Neutrophil (primary cell): ENCODE data around the gene TMEM53.

Experiments
- H3K27ac ChIP-seq: fragments of 200-600 bp; sonication (generic); 2 replicates; pipeline ENCODE4 v1.5.1; 2016; ENCODE audit warnings: mild to moderate bottlenecking, moderate library complexity
- H3K27me3 ChIP-seq: fragments of 200-600 bp; sonication (generic); 2 replicates; pipeline ENCODE4 v1.6.0; 2016; ENCODE audit warnings: mild to moderate bottlenecking
- H3K36me3 ChIP-seq: fragments of 200-600 bp; sonication (generic); 2 replicates; pipeline ENCODE4 v1.5.1; 2017
- H3K4me1 ChIP-seq, 2 experiments: fragments of 200-600 bp in 1 of 2; sonication (generic) in 1 of 2; 1 replicate in 1 of 2; 2 replicates in 1 of 2; pipeline versions ENCODE4 v1.5.1 to v1.6.1; 2013 to 2016; ENCODE audit warnings: low read depth in 1 of 2, low read length in 1 of 2, mild to moderate bottlenecking in 1 of 2, moderate library complexity in 1 of 2; ENCODE audit not compliant: control insufficient read depth in 1 of 2, insufficient read depth in 1 of 2
- H3K4me3 ChIP-seq, 2 experiments: fragments of 200-600 bp in 1 of 2; sonication (generic) in 1 of 2; 1 replicate in 1 of 2; 2 replicates in 1 of 2; pipeline ENCODE4 v1.5.1; 2013 to 2016; ENCODE audit warnings: low read depth in 1 of 2, low read length in 1 of 2, mild to moderate bottlenecking in 1 of 2, moderate library complexity in 1 of 2
- H3K9me3 ChIP-seq: fragments of 200-600 bp; sonication (generic); 2 replicates; pipeline ENCODE4 v1.5.1; 2016
- TF ChIP-seq, protein P1 (sequence below): fragments of 200-600 bp; sonication (generic); IDR thresholded peaks from 2 replicates; pipeline ENCODE4 v1.5.1; 2016; ENCODE audit warnings: antibody characterized with exemption

The TMEM53 gene

DNA sequence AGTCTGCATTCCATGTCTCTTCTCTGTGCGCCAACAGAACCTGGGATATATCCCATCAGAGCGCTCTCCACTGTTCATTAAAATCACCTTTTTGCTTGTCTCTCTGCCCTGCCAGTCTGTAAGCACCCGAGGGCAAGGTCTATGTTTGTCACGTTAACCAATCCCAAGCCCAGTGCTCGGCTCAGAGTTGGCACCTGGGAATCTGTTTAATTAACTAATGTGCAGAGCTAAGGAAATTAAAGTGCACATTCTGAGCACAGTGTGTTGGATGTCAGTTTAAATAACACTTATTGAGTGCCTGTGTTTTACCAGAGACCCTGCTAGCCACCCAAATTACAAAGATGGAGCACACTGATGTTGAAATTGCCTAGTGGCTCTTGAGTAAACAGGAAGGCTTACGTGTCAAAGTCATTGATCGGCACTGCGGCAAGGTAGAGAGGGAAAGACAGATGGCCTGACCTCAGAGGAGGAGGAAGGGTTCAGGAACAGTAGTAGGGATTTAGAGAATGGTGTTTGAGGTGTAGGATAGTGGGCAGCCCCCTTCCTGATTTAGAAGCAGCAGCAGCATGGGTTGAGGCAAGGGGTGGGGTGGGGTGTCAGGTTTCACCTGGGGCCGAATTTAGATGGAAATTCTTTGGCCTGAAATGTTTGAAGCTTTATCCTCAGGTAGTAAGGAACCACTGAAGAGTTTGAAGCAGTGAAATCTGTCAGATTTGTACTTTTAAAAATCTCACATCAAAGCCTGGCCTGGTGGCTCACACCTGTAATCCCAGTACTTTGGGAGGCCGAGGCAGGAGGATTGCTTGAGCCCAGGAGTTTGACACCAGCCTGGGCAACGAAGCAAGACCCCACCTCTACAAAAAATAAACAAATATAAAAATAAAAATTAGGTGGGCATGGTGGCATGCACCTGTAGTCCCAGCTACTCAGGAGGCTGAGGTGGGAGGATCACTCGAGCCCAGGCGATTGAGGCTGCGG, 7.9 kb upstream of the TMEM53 start:
- Histone ChIP-seq H3K27me3 (no peaks in the 10 kb centered on the region), H3K4me3 (no peak overlapping the region), H3K4me1 (peaks cover 61 to 64% of the 10 kb centered on the region in 2 experiments), H3K27ac (peak overlapping the region; percentile 59), H3K36me3 (no peaks in the 10 kb centered on the region), H3K9me3 (no peaks in the 10 kb centered on the region)
- TF ChIP-seq, protein P1, sequence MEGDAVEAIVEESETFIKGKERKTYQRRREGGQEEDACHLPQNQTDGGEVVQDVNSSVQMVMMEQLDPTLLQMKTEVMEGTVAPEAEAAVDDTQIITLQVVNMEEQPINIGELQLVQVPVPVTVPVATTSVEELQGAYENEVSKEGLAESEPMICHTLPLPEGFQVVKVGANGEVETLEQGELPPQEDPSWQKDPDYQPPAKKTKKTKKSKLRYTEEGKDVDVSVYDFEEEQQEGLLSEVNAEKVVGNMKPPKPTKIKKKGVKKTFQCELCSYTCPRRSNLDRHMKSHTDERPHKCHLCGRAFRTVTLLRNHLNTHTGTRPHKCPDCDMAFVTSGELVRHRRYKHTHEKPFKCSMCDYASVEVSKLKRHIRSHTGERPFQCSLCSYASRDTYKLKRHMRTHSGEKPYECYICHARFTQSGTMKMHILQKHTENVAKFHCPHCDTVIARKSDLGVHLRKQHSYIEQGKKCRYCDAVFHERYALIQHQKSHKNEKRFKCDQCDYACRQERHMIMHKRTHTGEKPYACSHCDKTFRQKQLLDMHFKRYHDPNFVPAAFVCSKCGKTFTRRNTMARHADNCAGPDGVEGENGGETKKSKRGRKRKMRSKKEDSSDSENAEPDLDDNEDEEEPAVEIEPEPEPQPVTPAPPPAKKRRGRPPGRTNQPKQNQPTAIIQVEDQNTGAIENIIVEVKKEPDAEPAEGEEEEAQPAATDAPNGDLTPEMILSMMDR, result no peak

DNA sequence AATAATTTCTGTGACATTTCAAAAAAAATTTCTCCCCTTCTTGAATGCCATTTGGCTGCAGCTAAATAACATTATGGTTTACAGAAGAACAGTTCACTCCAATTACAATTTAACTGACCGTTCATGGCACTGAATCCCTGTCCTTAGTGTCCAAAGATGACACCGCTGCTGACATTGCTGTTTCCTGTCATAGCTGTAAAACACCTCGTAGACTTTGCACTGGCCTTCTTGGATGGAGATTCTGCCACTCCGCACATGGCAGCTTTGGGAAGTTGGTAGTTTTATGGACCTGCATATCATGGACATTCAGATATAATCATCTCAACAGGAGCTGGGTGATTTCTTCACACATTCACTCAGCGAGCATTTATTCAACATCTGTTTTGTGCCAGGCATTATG, 5.2 kb upstream of the TMEM53 start:
- no peaks in the 10 kb centered on the region for H3K27me3 ChIP-seq
- H3K36me3 ChIP-seq, result no peaks in the 10 kb centered on the region
- no peak overlapping the region for H3K27ac ChIP-seq
- peaks cover 65 to 69% of the 10 kb centered on the region in 2 experiments for H3K4me1 ChIP-seq
- TF ChIP-seq, protein P1, result no peak
- no peaks in the 10 kb centered on the region for H3K9me3 ChIP-seq
- H3K4me3 ChIP-seq, result no peak overlapping the region

DNA sequence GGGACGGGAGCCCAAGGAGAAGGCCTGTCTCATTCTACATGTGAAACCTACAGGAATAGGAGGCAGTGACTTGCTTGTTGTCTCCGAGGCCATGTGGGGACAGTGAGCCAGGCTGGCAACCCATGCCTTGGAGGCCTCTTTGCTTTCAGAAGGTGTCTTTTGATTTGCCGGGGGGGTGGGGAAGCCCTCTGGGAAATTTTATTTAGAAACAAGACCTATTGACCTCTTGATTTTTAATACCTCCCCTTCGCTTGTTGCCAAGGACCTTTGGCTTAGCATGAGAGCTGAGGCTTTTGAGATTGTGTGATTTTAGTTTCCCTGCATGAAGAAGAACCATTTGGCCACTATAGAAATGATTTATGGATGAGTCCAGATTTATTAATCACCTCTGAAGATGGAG, 4.3 kb upstream of the TMEM53 start:
- no peaks in the 10 kb centered on the region for H3K36me3 ChIP-seq
- TF ChIP-seq, protein P1, result no peak
- H3K27ac ChIP-seq, result no peak overlapping the region
- no peak overlapping the region for H3K4me3 ChIP-seq
- H3K4me1 ChIP-seq, result peaks cover 62 to 64% of the 10 kb centered on the region in 2 experiments
- no peaks in the 10 kb centered on the region for H3K9me3 ChIP-seq
- H3K27me3 ChIP-seq, result no peaks in the 10 kb centered on the region

DNA sequence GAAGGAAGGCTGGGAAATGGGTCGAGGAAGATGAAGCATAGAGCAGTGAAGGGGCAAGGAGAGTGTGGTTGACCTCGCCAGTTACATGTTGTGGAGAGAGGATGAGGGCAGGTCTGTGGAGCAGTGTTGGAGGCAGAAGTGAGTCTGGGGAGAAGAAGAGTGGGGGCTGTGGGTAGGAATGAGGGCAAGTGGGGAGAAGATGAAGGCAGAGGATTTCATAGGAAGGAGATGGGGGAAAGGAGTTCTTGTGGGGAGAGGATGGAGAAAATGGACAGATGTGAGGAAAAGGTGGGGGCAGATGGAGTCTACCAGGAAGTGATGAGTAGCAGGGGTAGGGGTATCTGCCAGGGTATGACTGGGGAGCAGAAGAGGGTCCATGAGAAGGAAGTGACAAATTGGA, 3.8 kb upstream of the TMEM53 start:
- Histone ChIP-seq H3K27ac (peak overlapping the region; percentile 68), H3K4me3 (no peak overlapping the region), H3K9me3 (no peaks in the 10 kb centered on the region), H3K27me3 (no peaks in the 10 kb centered on the region), H3K4me1 (peaks cover 62 to 64% of the 10 kb centered on the region in 2 experiments), H3K36me3 (no peaks in the 10 kb centered on the region)
- TF ChIP-seq, protein P1, result no peak

DNA sequence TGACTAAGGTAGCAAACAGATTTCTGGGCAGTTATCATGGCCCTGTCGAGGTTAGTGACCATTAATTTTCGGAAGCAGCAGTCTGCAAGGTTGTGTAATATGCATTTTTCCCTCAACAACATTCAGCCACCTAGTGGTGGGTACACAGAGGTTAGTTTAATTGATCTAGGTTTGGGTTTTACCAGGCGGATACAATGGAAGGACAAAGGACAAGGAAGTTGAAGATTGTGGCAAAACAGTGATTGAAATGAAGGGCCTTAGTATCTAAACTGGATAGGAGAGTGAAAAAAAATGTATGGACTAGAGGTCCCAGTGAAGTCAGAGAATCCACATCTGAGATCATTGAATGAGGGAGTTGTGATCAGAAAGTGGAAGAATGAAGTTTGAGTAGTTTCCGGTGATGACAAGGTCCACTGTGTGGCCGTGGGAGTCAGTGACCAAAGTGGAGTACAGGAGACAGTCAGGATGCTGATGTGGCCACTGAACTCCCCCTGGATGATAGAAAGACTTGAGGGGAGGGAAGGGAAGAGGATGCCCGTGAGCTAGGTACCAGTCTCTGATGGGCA, 3.0 kb upstream of the TMEM53 start:
- peak overlapping the region; percentile 68 for H3K27ac ChIP-seq
- no peaks in the 10 kb centered on the region for H3K27me3 ChIP-seq
- no peak overlapping the region for H3K4me3 ChIP-seq
- no peaks in the 10 kb centered on the region for H3K36me3 ChIP-seq
- H3K4me1 ChIP-seq, result peaks cover 62 to 64% of the 10 kb centered on the region in 2 experiments
- H3K9me3 ChIP-seq, result no peaks in the 10 kb centered on the region
- TF ChIP-seq, protein P1, result peak; percentile 30
